Chondrocyte (in vitro differentiated cells): Measurements from ENCODE around the gene RAD51B. TPM values are rescaled to one million over a fixed set of nuclear protein-coding genes. Genes with fewer than 3 reads are reported as not detected.

Experiments
- DNase-seq: peaks from one replicate; pipeline ENCODE4 v3.0.0; 2021; ENCODE audit warnings: mixed read lengths, low spot score
- H3K27ac Mint-ChIP-seq: one replicate; pipeline ENCODE4 v1.8.0; 2021; ENCODE audit warnings: mild to moderate bottlenecking, moderate library complexity, mixed read lengths; ENCODE audit not compliant: unreplicated experiment
- H3K27me3 Mint-ChIP-seq: 2 replicates; pipeline ENCODE4 v1.8.0; 2021; ENCODE audit warnings: low read depth, mixed read lengths
- H3K36me3 Mint-ChIP-seq: 2 replicates; pipeline ENCODE4 v1.8.0; 2021; ENCODE audit warnings: low read depth, mixed read lengths
- H3K4me1 Mint-ChIP-seq: 2 replicates; pipeline ENCODE4 v1.8.0; 2021; ENCODE audit warnings: low read depth, mild to moderate bottlenecking, mixed read lengths
- H3K4me3 Mint-ChIP-seq: one replicate; pipeline ENCODE4 v1.8.0; 2021; ENCODE audit warnings: mild to moderate bottlenecking, moderate library complexity, mixed read lengths; ENCODE audit not compliant: unreplicated experiment
- H3K9me3 Mint-ChIP-seq: 2 replicates; pipeline ENCODE4 v1.8.0; 2021; ENCODE audit warnings: low read depth, mixed read lengths
- CTCF ChIP-seq: fragments of 200-600 bp; sonication (generic); IDR thresholded peaks from 2 replicates; pipeline ENCODE4 v1.5.0; 2021; ENCODE audit warnings: antibody characterized with exemption, mild to moderate bottlenecking, moderate library complexity
- total RNA-seq: library from RNA; stranded (reverse); gene quantifications from 3 replicates; pipeline ENCODE4 v1.2.1, GENCODE V29; 2021

The RAD51B gene
- total RNA-seq, 1 donor from 2014 or later = 8.2 TPM

GRCh38 chr14:68768316-68768715, 948.7 kb downstream of the RAD51B start:
- no peaks in the 10 kb centered on the region for H3K36me3 Mint-ChIP-seq
- no peak overlapping the region for H3K4me3 Mint-ChIP-seq
- H3K27me3 Mint-ChIP-seq = no peaks in the 10 kb centered on the region
- no peak overlapping the region for H3K27ac Mint-ChIP-seq
- H3K9me3 Mint-ChIP-seq = no peaks in the 10 kb centered on the region
- peaks cover 7% of the 10 kb centered on the region for H3K4me1 Mint-ChIP-seq
- no peak for DNase-seq
- TF ChIP-seq CTCF = no peak

- no peak overlapping the region for H3K4me3 Mint-ChIP-seq
Measured at GRCh38 chr14:68770051-68770450, 950.5 kb downstream of the RAD51B start.

DNA sequence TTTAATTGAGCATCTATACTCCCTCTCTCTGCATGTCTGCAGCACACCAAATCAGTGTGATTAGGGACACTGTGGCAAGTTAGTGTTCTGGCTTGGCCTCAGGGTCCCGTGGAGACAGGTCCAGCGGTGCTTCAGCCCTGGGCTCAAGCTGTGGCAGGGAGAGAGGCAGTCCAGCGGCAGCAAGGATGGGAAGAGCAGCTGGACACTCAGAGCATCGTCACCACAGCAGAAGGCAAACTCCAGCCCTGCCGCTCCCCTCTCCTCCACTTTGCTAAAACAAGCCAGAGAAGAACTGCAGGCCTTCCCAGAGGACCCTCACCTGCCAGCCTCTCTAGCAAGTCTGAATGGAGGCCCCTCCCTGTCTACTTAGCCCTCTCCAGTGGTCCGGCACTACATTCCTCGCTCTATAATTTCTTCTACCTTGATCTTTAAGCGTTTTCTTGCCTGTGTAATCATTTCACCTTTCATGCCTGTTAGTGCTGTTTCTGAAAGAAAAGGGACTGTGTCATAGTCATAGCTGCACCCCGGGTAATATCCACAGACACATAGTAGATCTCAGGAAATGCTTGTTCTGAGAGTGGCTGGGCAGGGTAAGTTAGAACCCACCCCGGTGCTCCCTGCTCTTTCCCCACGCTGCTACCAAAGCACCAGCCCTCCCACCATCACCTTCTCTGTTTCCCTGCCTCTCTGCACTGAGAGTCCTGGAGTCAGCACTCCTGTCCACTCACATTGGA, 951.1 kb downstream of the RAD51B start:
- H3K36me3 Mint-ChIP-seq = peaks cover 1% of the 10 kb centered on the region
- H3K27ac Mint-ChIP-seq = no peak overlapping the region
- DNase-seq = no peak
- H3K4me1 Mint-ChIP-seq = peaks cover 18% of the 10 kb centered on the region
- H3K9me3 Mint-ChIP-seq = peaks cover 12% of the 10 kb centered on the region
- H3K27me3 Mint-ChIP-seq = no peaks in the 10 kb centered on the region
- no peak overlapping the region for H3K4me3 Mint-ChIP-seq
- TF ChIP-seq CTCF = no peak

More at GRCh38 chr14:68770051-68770450, 950.5 kb downstream of the RAD51B start:
- no peaks in the 10 kb centered on the region for H3K27me3 Mint-ChIP-seq
- peaks cover 13% of the 10 kb centered on the region for H3K4me1 Mint-ChIP-seq
- TF ChIP-seq CTCF = no peak
- no peak overlapping the region for H3K27ac Mint-ChIP-seq
- peaks cover 7% of the 10 kb centered on the region for H3K9me3 Mint-ChIP-seq
- DNase-seq = no peak
- H3K36me3 Mint-ChIP-seq = peaks cover 1% of the 10 kb centered on the region

- Mint-ChIP-seq H3K27me3 (no peaks in the 10 kb centered on the region), H3K27ac (no peak overlapping the region), H3K36me3 (peaks cover 1% of the 10 kb centered on the region), H3K4me1 (peaks cover 20% of the 10 kb centered on the region), H3K4me3 (no peak overlapping the region), H3K9me3 (peaks cover 14% of the 10 kb centered on the region)
- DNase-seq = no peak
- TF ChIP-seq CTCF = no peak
Measured at GRCh38 chr14:68771631-68772030, 952.1 kb downstream of the RAD51B start.

DNA sequence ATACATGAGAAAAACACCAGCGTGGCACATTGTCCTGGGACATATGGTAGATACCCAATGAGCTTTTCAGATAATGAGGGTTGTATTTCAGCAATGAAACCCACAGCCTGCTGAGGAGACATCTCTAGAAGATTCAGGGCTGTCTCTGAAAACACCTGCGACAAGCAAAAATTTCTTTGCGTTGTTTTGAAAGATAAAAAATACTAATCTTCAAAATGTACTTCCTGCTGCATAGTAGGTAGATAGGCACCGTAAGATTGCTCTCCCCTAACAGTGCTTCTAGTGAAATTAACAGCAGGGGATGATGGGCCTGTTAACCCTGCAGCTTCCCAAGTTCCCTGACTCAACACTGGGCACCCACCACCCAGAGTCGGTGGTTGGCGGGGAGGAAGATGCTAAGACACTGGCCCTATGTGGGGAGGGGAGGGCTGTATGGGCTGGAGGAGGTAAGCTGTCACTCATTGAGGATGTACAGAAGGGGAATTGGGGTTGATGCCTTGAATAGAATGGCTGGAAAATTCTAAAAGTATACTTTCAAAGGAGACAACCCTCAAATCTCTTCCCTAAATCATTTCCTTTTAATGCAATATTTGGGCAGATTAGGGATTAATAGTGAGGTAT, 953.3 kb downstream of the RAD51B start:
- H3K27ac Mint-ChIP-seq = no peak overlapping the region
- H3K36me3 Mint-ChIP-seq = peaks cover 1% of the 10 kb centered on the region
- DNase-seq = no peak
- peaks cover 20% of the 10 kb centered on the region for H3K4me1 Mint-ChIP-seq
- H3K27me3 Mint-ChIP-seq = no peaks in the 10 kb centered on the region
- H3K9me3 Mint-ChIP-seq = peaks cover 14% of the 10 kb centered on the region
- no peak for TF ChIP-seq CTCF
- no peak overlapping the region for H3K4me3 Mint-ChIP-seq
